SU-DHL-6 (cell line): ENCODE measurements around the gene FHOD3.

Experiments used
- H2AFZ ChIP-seq: fragments of 200-600 bp; sonication (generic); 2 replicates; pipeline ENCODE4 v1.6.1; 2014; ENCODE audit warnings: low read depth, mild to moderate bottlenecking, moderate library complexity, mixed read lengths, antibody characterized with exemption, low read length; ENCODE audit not compliant: severe bottlenecking
- H3F3A ChIP-seq: fragments of 200-600 bp; shearing (Covaris generic); 2 replicates; pipeline ENCODE4 v1.6.0; 2016; ENCODE audit warnings: antibody characterized with exemption, mild to moderate bottlenecking; ENCODE audit not compliant: insufficient read depth
- H3K27ac ChIP-seq: fragments of 200-600 bp; sonication (generic); 2 replicates; pipeline ENCODE4 v1.5.1; 2016; ENCODE audit warnings: low read depth, mild to moderate bottlenecking, low read length, moderate library complexity, mixed read lengths
- H3K27me3 ChIP-seq: fragments of 200-600 bp; sonication (generic), shearing (Covaris generic); 2 replicates; pipeline ENCODE4 v1.6.0; 2014; ENCODE audit warnings: mild to moderate bottlenecking, low read length
- H3K36me3 ChIP-seq: fragments of 200-600 bp; sonication (generic); 2 replicates; pipeline ENCODE4 v1.6.1; 2014; ENCODE audit warnings: mild to moderate bottlenecking, low read length, mixed read lengths
- H3K4me2 ChIP-seq: fragments of 300-600, 200-600 bp; shearing (Covaris generic), sonication (generic); 2 replicates; pipeline ENCODE4 v1.6.0; 2014; ENCODE audit warnings: low read length, low read depth, mild to moderate bottlenecking; ENCODE audit not compliant: poor library complexity, severe bottlenecking
- H3K4me3 ChIP-seq: fragments of 200-600 bp; sonication (generic); 2 replicates; pipeline ENCODE4 v1.5.1; 2014; ENCODE audit warnings: antibody characterized with exemption, low read length, mild to moderate bottlenecking, mixed read lengths; ENCODE audit not compliant: insufficient read depth, poor library complexity, severe bottlenecking
- H3K79me2 ChIP-seq: fragments of 200-600 bp; sonication (generic); 2 replicates; pipeline ENCODE4 v1.6.1; 2014; ENCODE audit warnings: mild to moderate bottlenecking, low read length, moderate library complexity; ENCODE audit not compliant: insufficient read depth
- H3K9ac ChIP-seq: fragments of 200-600 bp; sonication (generic); 2 replicates; pipeline ENCODE4 v1.7.0; 2014; ENCODE audit warnings: mild to moderate bottlenecking, low read length
- H3K9me2 ChIP-seq: fragments of 200-600 bp; sonication (generic); replicated peaks from 2 replicates; pipeline ENCODE4 v1.6.1; 2014; ENCODE audit warnings: low read length; ENCODE audit not compliant: insufficient read depth
- H3K9me3 ChIP-seq: fragments of 200-600 bp; sonication (generic); 2 replicates; pipeline ENCODE4 v1.6.1; 2014; ENCODE audit warnings: low read length, mixed read lengths; ENCODE audit not compliant: insufficient read depth
- H4K20me1 ChIP-seq: fragments of 200-600 bp; sonication (generic); 2 replicates; pipeline ENCODE4 v1.6.1; 2014; ENCODE audit warnings: low read depth, mild to moderate bottlenecking, antibody characterized with exemption, low read length, moderate library complexity, mixed read lengths
- CTCF ChIP-seq: fragments of 200-600 bp; sonication (generic); IDR thresholded peaks from one replicate; pipeline ENCODE4 v1.5.1; 2017; ENCODE audit warnings: antibody characterized with exemption, mild to moderate bottlenecking, low read length, moderate library complexity; ENCODE audit not compliant: insufficient read depth, poor library complexity, severe bottlenecking
- EZH2phosphoT487 ChIP-seq: fragments of 200-600 bp; sonication (generic), shearing (Covaris generic); conservative IDR thresholded peaks from 2 replicates; pipeline ENCODE4 v1.6.1; 2018; ENCODE audit warnings: mild to moderate bottlenecking, antibody characterized with exemption, low read length, moderate library complexity, mixed read lengths

The FHOD3 gene

GRCh38 chr18:36297417-36298125 lies at the start of gene FHOD3:
FHOD3 (plus strand) TSS chr18:36297713; CDS start chr18:36297836, 123 bp downstream.
- no peak within 1 kb of the TSS for H3K4me2 ChIP-seq
- H3K9ac ChIP-seq: no peak within 1 kb of the TSS
- no peaks in the 10 kb centered on the region for H4K20me1 ChIP-seq
- H3K79me2 ChIP-seq: no peaks in the 10 kb centered on the region
- no peaks in the 10 kb centered on the region for H3K9me3 ChIP-seq
- no peaks in the 10 kb centered on the region for H3K9me2 ChIP-seq
- no peak within 1 kb of the TSS for H3K27ac ChIP-seq
- no peaks in the 10 kb centered on the region for H3K27me3 ChIP-seq
- no peaks in the 10 kb centered on the region for H3F3A ChIP-seq
- no peaks in the 10 kb centered on the region for H3K36me3 ChIP-seq
- TF ChIP-seq CTCF (no peak), EZH2phosphoT487 (no peak)
- no peak within 1 kb of the TSS for H3K4me3 ChIP-seq
- no peak within 1 kb of the TSS for H2AFZ ChIP-seq

GRCh38 chr18:36249392-36249791 lies 48.1 kb upstream of the FHOD3 start:
- Histone ChIP-seq H3K4me3 (no peak overlapping the region), H3K9me3 (no peaks in the 10 kb centered on the region), H3K27ac (no peak overlapping the region), H3F3A (no peaks in the 10 kb centered on the region), H3K9me2 (no peaks in the 10 kb centered on the region), H2AFZ (no peak overlapping the region), H4K20me1 (no peaks in the 10 kb centered on the region), H3K9ac (no peak overlapping the region), H3K4me2 (no peak overlapping the region), H3K36me3 (no peaks in the 10 kb centered on the region), H3K79me2 (no peaks in the 10 kb centered on the region), H3K27me3 (no peaks in the 10 kb centered on the region)
- TF ChIP-seq CTCF (no peak), EZH2phosphoT487 (no peak)

GRCh38 chr18:36250827-36251226 lies 46.7 kb upstream of the FHOD3 start:
- H3K9ac ChIP-seq: no peak overlapping the region
- no peaks in the 10 kb centered on the region for H3K9me2 ChIP-seq
- H4K20me1 ChIP-seq: no peaks in the 10 kb centered on the region
- no peaks in the 10 kb centered on the region for H3K36me3 ChIP-seq
- no peak overlapping the region for H2AFZ ChIP-seq
- no peak overlapping the region for H3K4me2 ChIP-seq
- H3F3A ChIP-seq: no peaks in the 10 kb centered on the region
- H3K27ac ChIP-seq: no peak overlapping the region
- no peaks in the 10 kb centered on the region for H3K27me3 ChIP-seq
- H3K4me3 ChIP-seq: no peak overlapping the region
- no peaks in the 10 kb centered on the region for H3K9me3 ChIP-seq
- TF ChIP-seq CTCF: no peak
- TF ChIP-seq EZH2phosphoT487: no peak
- no peaks in the 10 kb centered on the region for H3K79me2 ChIP-seq
